SU-DHL-6 (cell line): ENCODE data around the gene COL18A1.

Source experiments
- H2AFZ ChIP-seq: fragments of 200-600 bp; sonication (generic); 2 replicates; pipeline ENCODE4 v1.6.1; 2014; ENCODE audit warnings: low read depth, mild to moderate bottlenecking, moderate library complexity, mixed read lengths, antibody characterized with exemption, low read length; ENCODE audit not compliant: severe bottlenecking
- H3F3A ChIP-seq: fragments of 200-600 bp; shearing (Covaris generic); 2 replicates; pipeline ENCODE4 v1.6.0; 2016; ENCODE audit warnings: antibody characterized with exemption, mild to moderate bottlenecking; ENCODE audit not compliant: insufficient read depth
- H3K27ac ChIP-seq: fragments of 200-600 bp; sonication (generic); 2 replicates; pipeline ENCODE4 v1.5.1; 2016; ENCODE audit warnings: low read depth, mild to moderate bottlenecking, low read length, moderate library complexity, mixed read lengths
- H3K27me3 ChIP-seq: fragments of 200-600 bp; sonication (generic), shearing (Covaris generic); 2 replicates; pipeline ENCODE4 v1.6.0; 2014; ENCODE audit warnings: mild to moderate bottlenecking, low read length
- H3K36me3 ChIP-seq: fragments of 200-600 bp; sonication (generic); 2 replicates; pipeline ENCODE4 v1.6.1; 2014; ENCODE audit warnings: mild to moderate bottlenecking, low read length, mixed read lengths
- H3K4me2 ChIP-seq: fragments of 300-600, 200-600 bp; shearing (Covaris generic), sonication (generic); 2 replicates; pipeline ENCODE4 v1.6.0; 2014; ENCODE audit warnings: low read length, low read depth, mild to moderate bottlenecking; ENCODE audit not compliant: poor library complexity, severe bottlenecking
- H3K4me3 ChIP-seq: fragments of 200-600 bp; sonication (generic); 2 replicates; pipeline ENCODE4 v1.5.1; 2014; ENCODE audit warnings: antibody characterized with exemption, low read length, mild to moderate bottlenecking, mixed read lengths; ENCODE audit not compliant: insufficient read depth, poor library complexity, severe bottlenecking
- H3K79me2 ChIP-seq: fragments of 200-600 bp; sonication (generic); 2 replicates; pipeline ENCODE4 v1.6.1; 2014; ENCODE audit warnings: mild to moderate bottlenecking, low read length, moderate library complexity; ENCODE audit not compliant: insufficient read depth
- H3K9ac ChIP-seq: fragments of 200-600 bp; sonication (generic); 2 replicates; pipeline ENCODE4 v1.7.0; 2014; ENCODE audit warnings: mild to moderate bottlenecking, low read length
- H3K9me2 ChIP-seq: fragments of 200-600 bp; sonication (generic); replicated peaks from 2 replicates; pipeline ENCODE4 v1.6.1; 2014; ENCODE audit warnings: low read length; ENCODE audit not compliant: insufficient read depth
- H3K9me3 ChIP-seq: fragments of 200-600 bp; sonication (generic); 2 replicates; pipeline ENCODE4 v1.6.1; 2014; ENCODE audit warnings: low read length, mixed read lengths; ENCODE audit not compliant: insufficient read depth
- H4K20me1 ChIP-seq: fragments of 200-600 bp; sonication (generic); 2 replicates; pipeline ENCODE4 v1.6.1; 2014; ENCODE audit warnings: low read depth, mild to moderate bottlenecking, antibody characterized with exemption, low read length, moderate library complexity, mixed read lengths
- EZH2phosphoT487 ChIP-seq: fragments of 200-600 bp; sonication (generic), shearing (Covaris generic); conservative IDR thresholded peaks from 2 replicates; pipeline ENCODE4 v1.6.1; 2018; ENCODE audit warnings: mild to moderate bottlenecking, antibody characterized with exemption, low read length, moderate library complexity, mixed read lengths
- TF ChIP-seq, protein P1 (sequence below): fragments of 200-600 bp; sonication (generic); IDR thresholded peaks from one replicate; pipeline ENCODE4 v1.5.1; 2017; ENCODE audit warnings: antibody characterized with exemption, mild to moderate bottlenecking, low read length, moderate library complexity; ENCODE audit not compliant: insufficient read depth, poor library complexity, severe bottlenecking

COL18A1 gene

DNA sequence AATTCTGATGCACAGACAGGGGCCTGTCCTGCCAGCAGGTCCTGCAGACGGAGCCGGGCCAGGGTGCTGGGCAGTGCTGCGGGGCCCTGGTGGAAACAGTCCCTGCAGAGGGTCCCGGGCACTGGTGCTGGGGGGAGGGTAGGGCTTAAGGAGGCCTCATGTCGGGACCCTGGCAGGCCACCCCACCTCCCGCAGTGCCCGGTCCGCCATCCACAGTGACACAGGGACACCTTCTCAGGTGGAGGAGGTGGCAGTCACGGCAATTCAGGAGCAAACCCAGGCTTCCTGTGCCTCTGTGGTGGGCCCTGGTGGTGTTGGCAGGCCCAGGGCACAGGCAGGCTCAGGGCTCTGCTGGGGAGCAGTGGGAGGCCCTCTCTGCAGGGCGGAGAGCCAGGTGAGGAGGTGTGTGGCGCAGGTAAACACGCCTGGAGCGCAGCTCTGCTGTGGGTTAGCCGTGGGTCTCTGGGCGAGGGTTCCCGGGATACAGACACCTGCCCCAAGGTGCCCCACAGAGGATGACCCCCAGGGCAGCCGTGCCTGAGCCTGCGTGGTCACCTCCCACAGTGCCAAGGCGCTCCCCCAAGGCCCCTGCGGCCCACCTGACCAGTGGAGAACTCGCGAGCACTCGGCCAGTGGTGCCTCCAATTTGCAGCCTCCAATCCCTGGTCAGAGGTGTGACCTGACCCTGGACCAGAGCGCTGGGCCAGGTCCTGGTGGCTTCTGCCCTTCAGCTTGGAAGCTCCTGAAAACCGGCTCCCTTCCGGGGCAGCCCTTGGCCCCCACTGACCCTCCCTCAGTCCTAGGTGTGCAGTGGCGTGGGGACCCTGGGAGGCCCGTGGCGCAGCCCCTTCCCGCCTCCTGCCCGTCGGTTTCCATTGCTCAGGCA lies 19.2 kb downstream of the COL18A1 start:
- H3K27me3 ChIP-seq: no peaks in the 10 kb centered on the region
- H3K36me3 ChIP-seq: no peaks in the 10 kb centered on the region
- no peak overlapping the region for H3K4me3 ChIP-seq
- no peaks in the 10 kb centered on the region for H3F3A ChIP-seq
- H3K4me2 ChIP-seq: no peak overlapping the region
- no peaks in the 10 kb centered on the region for H4K20me1 ChIP-seq
- no peak overlapping the region for H3K27ac ChIP-seq
- no peaks in the 10 kb centered on the region for H3K79me2 ChIP-seq
- TF ChIP-seq EZH2phosphoT487: no peak
- TF ChIP-seq, protein P1, sequence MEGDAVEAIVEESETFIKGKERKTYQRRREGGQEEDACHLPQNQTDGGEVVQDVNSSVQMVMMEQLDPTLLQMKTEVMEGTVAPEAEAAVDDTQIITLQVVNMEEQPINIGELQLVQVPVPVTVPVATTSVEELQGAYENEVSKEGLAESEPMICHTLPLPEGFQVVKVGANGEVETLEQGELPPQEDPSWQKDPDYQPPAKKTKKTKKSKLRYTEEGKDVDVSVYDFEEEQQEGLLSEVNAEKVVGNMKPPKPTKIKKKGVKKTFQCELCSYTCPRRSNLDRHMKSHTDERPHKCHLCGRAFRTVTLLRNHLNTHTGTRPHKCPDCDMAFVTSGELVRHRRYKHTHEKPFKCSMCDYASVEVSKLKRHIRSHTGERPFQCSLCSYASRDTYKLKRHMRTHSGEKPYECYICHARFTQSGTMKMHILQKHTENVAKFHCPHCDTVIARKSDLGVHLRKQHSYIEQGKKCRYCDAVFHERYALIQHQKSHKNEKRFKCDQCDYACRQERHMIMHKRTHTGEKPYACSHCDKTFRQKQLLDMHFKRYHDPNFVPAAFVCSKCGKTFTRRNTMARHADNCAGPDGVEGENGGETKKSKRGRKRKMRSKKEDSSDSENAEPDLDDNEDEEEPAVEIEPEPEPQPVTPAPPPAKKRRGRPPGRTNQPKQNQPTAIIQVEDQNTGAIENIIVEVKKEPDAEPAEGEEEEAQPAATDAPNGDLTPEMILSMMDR: no peak
- no peaks in the 10 kb centered on the region for H3K9me3 ChIP-seq
- no peak overlapping the region for H2AFZ ChIP-seq
- no peaks in the 10 kb centered on the region for H3K9me2 ChIP-seq
- H3K9ac ChIP-seq: no peak overlapping the region

DNA sequence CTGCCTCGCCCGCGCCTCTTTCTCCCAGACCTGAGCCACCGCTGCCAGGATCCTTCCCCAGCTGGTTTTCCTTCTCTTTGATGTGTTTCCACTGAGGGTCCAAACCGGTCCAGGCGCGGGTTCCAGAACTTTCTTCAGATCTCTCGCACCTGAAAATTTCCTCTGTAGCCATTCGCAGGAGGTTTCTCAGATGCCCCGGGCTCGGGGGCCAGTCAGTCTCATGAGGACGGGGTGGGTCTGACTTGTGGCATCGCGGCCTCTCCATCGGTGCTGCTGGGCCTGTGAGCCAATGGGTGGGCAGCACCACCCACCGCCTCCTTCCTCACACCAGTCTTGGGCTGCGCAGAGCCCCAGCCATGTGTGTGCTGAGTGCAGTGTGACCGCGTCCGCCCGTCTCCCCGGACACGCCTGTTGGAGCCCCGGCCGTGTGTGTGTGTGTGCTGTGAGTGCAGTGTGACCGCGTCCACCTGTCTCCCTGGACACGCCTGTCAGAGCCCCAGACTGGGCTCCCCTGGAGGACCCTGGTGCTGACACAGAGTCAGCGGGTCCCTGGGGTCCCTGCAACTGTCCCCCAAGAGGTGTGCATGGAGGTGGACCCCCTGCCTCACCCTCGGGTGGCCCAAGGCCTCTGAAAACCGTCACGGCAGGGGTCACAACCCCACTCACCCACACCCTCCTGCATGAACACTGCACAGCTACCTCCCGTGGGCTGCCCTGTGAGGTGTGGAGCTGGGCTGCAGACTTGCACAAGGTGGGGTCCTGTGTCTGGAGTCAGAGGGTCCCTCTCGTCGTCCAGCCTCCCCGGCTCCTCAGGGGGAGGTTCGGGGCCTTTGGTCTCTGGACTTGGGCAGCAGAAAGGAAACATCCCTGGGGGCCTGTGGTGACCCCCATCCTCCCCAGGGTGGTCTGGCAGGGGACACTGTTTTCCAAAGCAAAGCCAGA lies 20.2 kb downstream of the COL18A1 start:
- Histone ChIP-seq H3K4me3 (no peak overlapping the region), H3K9me2 (no peaks in the 10 kb centered on the region), H2AFZ (no peak overlapping the region), H3K9me3 (no peaks in the 10 kb centered on the region), H3F3A (no peaks in the 10 kb centered on the region), H3K36me3 (no peaks in the 10 kb centered on the region), H3K9ac (no peak overlapping the region), H4K20me1 (no peaks in the 10 kb centered on the region), H3K27me3 (no peaks in the 10 kb centered on the region), H3K4me2 (no peak overlapping the region), H3K27ac (no peak overlapping the region), H3K79me2 (no peaks in the 10 kb centered on the region)
- TF ChIP-seq, protein P1: no peak
- no peak for TF ChIP-seq EZH2phosphoT487

DNA sequence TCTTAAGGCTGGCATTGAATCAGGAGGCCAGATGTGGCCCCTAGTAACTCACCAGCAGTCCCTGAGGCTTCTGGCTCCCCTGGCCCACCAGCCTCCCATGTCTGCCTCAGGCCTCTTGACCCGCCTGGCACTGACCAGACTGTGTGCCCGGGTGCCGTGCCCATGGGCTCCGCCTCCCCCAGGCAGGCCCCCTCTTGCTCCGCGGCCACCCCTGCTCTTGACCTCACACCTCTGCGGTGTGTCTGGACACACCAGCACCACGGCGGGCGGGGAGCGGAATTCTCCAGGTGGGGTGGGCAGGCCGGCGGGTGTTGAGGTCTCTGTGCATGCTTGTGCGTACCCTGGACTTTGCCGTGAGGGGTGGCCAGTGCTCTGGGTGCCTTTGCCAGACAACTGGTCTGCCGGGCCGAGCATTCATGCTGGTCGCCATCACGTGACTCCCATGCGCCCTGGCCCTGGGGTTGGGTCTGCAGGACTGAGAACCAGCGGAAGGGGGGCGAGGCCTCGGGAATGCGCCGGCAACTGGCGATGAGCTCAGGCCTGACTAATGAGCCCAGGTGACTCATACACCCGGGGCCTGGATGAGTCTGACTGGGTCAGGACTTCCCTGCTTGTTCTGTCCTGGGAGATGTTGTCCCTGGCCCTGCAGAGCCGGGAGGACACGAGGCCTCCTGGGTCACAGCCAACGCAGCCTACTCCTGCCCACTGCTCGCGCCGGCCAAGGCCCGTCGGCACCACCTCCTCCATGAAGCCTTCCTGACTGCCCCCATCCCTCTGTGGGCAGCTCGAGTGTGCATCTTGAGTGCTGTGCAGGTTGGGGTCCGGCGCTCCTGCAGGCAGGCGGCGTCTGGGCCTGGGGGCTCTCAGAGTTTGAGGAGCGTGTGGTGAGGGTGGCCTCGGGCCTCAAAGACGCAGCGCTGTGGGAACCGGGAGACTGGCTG lies 22.6 kb downstream of the COL18A1 start:
- TF ChIP-seq, protein P1: no peak
- TF ChIP-seq EZH2phosphoT487: no peak
- H4K20me1 ChIP-seq: no peaks in the 10 kb centered on the region
- no peaks in the 10 kb centered on the region for H3K27me3 ChIP-seq
- H3K9ac ChIP-seq: no peak overlapping the region
- H3F3A ChIP-seq: no peaks in the 10 kb centered on the region
- H3K27ac ChIP-seq: no peak overlapping the region
- no peaks in the 10 kb centered on the region for H3K79me2 ChIP-seq
- H2AFZ ChIP-seq: no peak overlapping the region
- no peak overlapping the region for H3K4me2 ChIP-seq
- no peaks in the 10 kb centered on the region for H3K9me2 ChIP-seq
- H3K9me3 ChIP-seq: no peaks in the 10 kb centered on the region
- no peaks in the 10 kb centered on the region for H3K36me3 ChIP-seq
- H3K4me3 ChIP-seq: no peak overlapping the region
